ENCODE measurements around the gene HOXA6. TPM values are rescaled to one million over a fixed set of nuclear protein-coding genes. Genes with fewer than 3 reads are reported as not detected.

HOXA6 gene
- total RNA-seq, 1 donor from 2014 or later = 15.3 TPM

- peaks cover 0 to 16% of the 10 kb centered on the region in 2 donors for H3K4me1 ChIP-seq
- H3K9me3 ChIP-seq = no peaks in the 10 kb centered on the region
- H3K27me3 ChIP-seq = no peaks in the 10 kb centered on the region
- no peaks in the 10 kb centered on the region for H3K36me3 ChIP-seq
- DNase-seq (ENCODE audit: low spot score in 2 of 2) = peak in 1 of 2 donors; percentile 81
- no peak for TF ChIP-seq CTCF (IDR thresholded peaks at IDR 0.05)
- intact Hi-C loops (cut with DNase I) = no loop called here
- H3K27ac ChIP-seq = peak overlapping the region; percentile 89 to 97
- H3K4me3 ChIP-seq = peak overlapping the region; percentile 42 to 67
These were observed 23.3 kb downstream of the HOXA6 start for GRCh38 chr7:27124096-27124901.

- peaks cover 0 to 21% of the 10 kb centered on the region in 2 donors for H3K4me1 ChIP-seq
- H3K27me3 ChIP-seq = no peaks in the 10 kb centered on the region
- intact Hi-C loops (cut with DNase I) = loop anchor here (2.0 kb wide), 1 partner anchor 19 kb away; no protein-coding TSS in a partner anchor
- no peak for TF ChIP-seq CTCF (IDR thresholded peaks at IDR 0.05)
- no peaks in the 10 kb centered on the region for H3K9me3 ChIP-seq
- no peaks in the 10 kb centered on the region for H3K36me3 ChIP-seq
- peak in 1 of 2 donors; percentile 58 for DNase-seq (ENCODE audit: low spot score in 2 of 2)
- H3K27ac ChIP-seq = peak overlapping the region; percentile 89 to 97
- H3K4me3 ChIP-seq = peak overlapping the region; percentile 42 to 67
These were observed 24.0 kb downstream of the HOXA6 start for GRCh38 chr7:27123477-27124053.

GRCh38 chr7:27123007-27123476 is 24.5 kb downstream of the HOXA6 start:
- intact Hi-C loops (cut with DNase I) = loop anchor here (2.0 kb wide), 1 partner anchor 18 kb away; no protein-coding TSS in a partner anchor
- peak in 1 of 2 donors; percentile 54 for DNase-seq (ENCODE audit: low spot score in 2 of 2)
- Histone ChIP-seq H3K36me3 (no peaks in the 10 kb centered on the region), H3K27ac (peak overlapping the region; percentile 89 to 97), H3K4me1 (peaks cover 0 to 22% of the 10 kb centered on the region in 2 donors), H3K27me3 (no peaks in the 10 kb centered on the region), H3K9me3 (no peaks in the 10 kb centered on the region), H3K4me3 (peak overlapping the region; percentile 42 to 67)
- TF ChIP-seq CTCF (IDR thresholded peaks at IDR 0.05) = no peak

GRCh38 chr7:27122077-27122910 is 25.3 kb downstream of the HOXA6 start:
- H3K4me3 ChIP-seq = peak overlapping the region; percentile 42 to 67

More at GRCh38 chr7:27122077-27122910, 25.3 kb downstream of the HOXA6 start:
- no peak for TF ChIP-seq CTCF (IDR thresholded peaks at IDR 0.05)
- Histone ChIP-seq H3K27ac (peak overlapping the region; percentile 89 to 97), H3K36me3 (no peaks in the 10 kb centered on the region), H3K9me3 (no peaks in the 10 kb centered on the region), H3K4me1 (peaks cover 0 to 22% of the 10 kb centered on the region in 2 donors), H3K27me3 (no peaks in the 10 kb centered on the region)
- peak in 1 of 2 donors; percentile 63 for DNase-seq (ENCODE audit: low spot score in 2 of 2)
- intact Hi-C loops (cut with DNase I) = loop anchor here (2.0 kb wide), 1 partner anchor 17 kb away; no protein-coding TSS in a partner anchor

Measured in ascending aorta (tissue), 2 donors.